CD4-positive, alpha-beta T cell treated with Interleukin-4 for 1 hour (primary cell): ENCODE measurements around the gene TMEM163.
"Not testable (repeated sequence)": the region's sequence is repeated elsewhere in the genome, so short reads cannot be mapped to it uniquely, and the experiment has no call there.

Source experiments
- DNase-seq, 2 donors: peaks; one replicate each; pipeline ENCODE4 v3.0.0-alpha.2; 2020 to 2022

The TMEM163 gene

DNA sequence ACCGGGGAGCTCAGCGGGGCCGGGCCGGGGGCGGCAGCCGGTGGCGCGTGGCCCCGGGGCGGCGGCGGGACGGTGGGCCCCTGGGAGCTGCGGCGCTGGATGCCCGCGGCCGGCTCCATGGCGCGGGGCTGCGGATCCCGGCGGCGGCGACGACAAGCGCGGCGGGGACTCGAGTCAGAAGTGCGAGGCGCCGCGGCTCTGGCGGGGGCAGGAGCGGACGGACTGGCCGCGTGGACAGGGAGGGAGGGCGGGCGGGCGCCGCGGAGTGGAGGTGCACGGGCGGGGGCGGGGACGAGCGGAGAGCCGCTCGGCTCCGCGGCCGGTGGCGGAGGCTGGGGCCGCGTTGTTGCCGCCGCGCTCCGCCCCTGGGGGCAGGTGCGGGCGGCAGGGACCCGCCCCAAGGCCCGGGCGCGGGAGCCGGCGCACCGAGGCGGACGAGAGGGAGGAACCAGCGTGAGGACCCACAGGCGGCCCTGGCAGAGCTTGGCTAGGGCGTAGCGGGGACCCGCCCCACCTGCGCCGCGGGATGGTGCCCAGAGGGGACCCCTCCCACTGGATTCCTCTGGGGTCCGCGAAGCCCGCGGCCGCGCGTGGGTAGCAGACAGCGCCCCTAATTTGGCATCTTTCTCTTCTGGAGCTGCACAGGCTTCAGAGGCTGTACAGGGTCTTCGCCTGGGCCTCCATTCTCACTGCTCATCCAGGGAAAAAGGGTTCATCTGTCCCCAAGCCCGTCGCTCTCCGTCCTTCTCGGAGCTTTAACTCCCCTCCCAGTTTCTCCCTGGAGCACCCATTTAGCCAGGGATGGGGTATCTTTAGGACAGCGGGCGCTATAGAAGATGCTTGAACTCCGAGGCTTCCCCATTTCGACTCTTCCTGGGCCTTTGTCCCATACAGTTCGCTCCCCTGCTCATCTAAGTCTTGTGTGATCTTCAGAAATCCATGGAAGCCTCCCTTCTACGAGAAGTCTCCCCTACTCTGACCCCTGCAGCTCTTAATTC, at the start of gene TMEM163:
TSS of gene TMEM163 (minus strand) at position 184 of the 998 bp plus-strand sequence.
- peak; percentile 18 to 35 for DNase-seq

DNA sequence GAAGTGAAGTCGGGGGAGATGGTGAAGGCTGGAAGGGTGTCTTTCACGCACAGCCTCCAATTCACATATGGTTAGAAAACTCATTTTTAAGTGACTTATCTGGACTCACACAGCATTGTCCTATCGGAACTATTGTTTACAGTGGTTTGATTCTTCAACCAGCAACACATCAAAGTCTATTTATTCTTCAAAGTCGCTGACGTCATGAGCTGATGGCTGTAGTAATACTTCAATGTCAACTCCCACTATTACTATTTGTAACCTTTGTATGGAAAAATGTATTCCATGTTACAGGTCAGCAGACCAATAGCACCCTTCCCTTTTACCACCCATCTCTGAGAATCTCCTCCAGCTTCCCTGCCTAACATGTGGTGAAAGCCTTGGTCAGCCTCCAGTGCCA, 47.8 kb upstream of the TMEM163 start:
- DNase-seq: no peak

DNA sequence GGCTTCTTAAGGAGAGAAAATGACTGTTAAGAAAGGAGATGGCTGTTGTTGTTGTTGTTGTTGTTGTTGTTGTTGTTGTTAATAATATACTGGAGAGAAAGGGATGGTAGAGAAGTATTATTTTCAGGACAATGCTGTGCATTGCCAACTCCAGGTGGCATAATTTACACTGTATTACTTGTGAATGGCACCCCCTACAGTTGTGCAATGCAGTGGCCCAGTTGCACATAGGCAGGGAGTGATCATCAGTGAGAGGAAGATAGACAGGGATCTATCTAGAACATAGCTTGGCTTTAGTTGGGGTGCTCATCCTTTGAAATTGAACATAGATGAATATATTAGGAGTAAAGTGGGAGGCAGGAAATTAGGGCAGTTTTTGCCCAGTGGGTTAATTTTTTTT, 47.2 kb upstream of the TMEM163 start:
- no peak for DNase-seq

DNA sequence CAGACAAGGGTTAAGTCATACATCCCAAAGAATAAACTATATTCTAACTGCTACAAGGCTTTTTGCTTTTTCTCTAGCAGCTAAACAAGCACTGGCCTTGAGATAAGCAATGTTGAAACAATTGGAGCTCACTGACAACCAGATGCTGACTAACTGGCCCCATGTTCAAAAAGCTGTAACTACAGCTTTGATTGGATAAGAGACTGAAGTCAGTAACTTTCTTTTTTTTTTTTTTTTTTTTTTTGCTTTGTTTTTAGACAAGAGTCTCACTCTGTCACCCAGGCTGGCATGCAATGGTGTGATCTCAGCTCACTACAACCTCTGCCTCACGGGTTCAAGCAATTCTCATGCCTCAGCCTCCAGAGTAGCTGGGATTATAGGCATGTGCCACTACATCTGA, 45.4 kb upstream of the TMEM163 start:
- no peak for DNase-seq

DNA sequence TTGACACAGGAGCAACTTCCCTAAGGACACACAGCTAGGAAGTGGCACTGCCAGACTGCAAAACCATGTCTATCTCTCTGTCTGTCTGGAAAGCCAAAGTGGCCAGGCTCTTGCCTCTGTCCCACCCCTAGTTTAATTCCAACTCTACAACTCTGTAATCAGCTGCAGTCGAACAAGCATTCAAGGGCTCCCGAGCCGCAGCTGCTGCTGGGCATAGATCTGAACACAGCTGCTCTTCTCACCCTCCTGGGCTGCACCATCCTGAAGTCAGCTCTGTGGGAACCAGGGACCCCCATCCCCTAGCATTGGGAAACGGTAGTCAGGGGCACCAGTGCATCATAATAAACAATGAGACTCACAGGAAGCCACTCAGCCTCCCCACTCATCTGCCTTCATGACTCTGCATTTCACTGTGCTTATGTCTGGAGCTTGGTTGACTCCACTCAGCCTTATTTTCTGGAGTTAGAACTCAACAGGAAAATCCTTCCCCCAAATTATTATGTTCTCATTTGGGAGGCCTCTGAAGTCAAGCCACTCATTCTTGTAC, 44.4 kb upstream of the TMEM163 start:
- no peak for DNase-seq

DNA sequence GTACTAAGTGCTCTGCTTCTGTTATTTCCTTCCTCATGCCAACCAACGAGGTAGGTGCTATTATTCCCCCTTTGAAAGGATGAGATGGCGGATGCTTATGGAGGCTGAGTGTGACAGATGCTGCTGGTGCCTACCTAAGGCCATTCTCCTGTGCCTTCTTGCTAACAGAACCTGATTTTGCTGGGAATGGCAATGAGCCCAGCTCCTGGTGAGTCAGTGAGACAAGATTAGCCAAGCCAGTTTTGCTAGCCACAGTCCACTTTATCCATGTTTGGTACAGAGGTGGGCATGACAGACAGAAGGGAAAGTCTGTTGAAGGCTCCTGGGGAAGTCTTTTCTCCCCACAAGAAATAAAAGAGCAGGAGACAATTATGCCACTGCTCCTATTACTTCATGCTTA, 43.7 kb upstream of the TMEM163 start:
- no peak for DNase-seq

DNA sequence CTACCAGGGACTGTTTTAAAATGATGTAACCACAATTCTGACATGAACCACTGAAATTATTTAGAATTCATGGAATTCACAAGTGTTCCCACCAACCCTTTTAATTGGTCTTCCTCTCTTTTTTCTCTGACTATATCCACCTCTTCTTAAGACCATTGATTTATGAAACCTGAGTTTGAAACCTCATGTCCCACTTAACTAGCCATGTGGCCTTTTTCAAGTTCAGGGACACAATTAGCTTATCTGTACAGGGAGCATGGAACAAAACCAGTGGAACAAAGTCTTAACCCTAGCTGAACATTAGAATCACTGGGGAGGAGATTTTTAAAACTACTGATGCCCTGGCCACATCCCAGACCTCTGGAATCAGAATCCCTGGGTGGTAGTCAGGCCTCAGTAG, 41.6 kb upstream of the TMEM163 start:
- no peak for DNase-seq

DNA sequence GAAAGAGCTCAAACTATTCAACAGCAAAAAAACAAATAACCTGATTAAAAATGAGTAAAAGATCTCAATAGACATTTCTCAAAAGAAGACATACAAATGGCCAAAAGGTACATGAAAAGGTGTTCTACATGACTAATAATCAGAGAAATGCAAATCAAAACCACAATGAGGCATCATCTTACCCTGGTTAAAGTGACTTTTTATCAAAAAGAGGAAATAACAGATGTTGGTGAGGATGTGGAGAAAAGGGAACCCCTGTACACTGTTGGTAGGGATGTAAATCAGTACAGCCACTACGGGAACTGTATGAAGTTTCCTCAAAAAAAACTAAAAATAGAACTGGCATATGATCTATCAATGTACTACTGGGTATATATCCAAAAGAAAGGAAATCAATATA, 39.8 kb upstream of the TMEM163 start:
- DNase-seq: peak in 1 of 2 donors; percentile 4

DNA sequence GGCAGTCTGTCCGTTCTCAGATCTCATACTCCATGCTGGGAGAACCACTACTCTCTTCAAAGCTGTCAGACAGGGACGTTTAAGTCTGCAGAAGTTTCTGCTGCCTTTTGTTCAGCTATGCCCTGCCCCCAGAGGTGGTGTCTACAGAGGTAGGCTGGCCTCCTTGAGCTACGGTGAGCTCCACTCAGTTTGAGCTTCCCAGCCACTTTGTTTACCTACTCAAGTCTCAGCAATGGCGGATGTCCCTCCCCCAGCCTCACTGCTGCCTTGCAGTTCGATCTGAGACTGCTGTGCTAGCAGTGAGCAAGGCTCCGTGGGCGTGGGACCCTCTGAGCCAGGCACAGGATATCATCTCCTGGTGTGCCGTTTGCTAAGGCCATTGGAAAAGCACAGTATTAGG, 33.2 kb upstream of the TMEM163 start:
- DNase-seq: not testable (repeated sequence)

DNA sequence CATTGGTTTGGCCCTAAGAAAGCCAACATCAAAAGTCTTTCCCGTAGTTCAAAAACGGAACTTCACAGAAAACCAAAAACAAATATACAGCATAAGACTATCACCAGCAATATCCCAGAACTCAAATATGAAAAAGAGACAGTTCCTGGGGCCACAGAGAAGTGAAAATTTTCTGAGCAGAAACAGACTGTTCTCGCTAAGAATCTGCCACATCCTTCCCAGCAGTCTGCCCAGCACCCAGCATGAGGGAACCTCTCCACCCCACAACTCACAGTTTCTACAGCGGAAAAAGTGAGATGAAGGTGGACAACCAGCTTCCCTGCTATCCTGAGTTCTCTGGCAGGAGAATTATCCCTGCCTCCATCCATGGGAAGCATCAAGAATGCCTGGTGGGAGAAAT, 26.7 kb upstream of the TMEM163 start:
- no peak for DNase-seq

DNA sequence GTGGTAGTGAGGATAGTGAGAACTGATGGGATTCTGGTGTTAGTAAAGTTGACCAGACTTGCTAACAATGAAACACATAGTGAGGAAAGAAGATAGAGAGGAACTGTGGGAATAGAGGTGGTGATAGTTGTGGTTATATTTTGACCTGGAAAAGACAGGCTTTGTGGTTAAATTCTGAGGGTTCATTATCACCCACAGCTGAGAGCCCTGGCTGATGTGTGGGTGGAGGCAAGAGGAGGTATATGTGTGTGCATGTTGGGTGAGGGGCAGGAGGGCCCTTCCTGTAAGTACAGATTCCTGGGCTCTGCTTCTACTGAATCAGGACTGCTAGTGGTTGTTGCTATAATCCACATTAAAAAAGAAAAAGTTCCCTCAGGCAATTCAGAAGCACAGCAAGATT, 26.2 kb upstream of the TMEM163 start:
- no peak for DNase-seq

DNA sequence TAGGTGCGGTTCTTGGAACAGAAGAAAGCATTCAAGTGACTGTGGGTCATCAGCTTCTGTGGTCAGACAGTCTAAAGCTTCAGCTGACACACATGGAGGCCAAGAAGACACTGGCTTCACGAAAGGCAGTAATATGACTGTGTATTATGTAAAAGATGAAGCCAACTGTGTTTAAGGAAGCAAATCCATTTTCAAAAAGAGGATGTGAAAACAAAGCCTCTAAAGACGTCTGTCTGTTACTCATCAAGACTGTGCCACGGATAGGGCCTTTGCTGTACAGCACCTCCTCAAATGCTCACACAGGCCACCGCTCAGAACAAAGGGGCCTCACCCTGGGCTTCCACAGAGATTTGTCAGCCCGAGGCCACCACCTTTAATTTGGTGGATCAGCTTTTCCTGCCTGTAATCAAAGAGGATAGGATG, 21.1 kb upstream of the TMEM163 start:
- DNase-seq: peak; percentile 21 to 79

DNA sequence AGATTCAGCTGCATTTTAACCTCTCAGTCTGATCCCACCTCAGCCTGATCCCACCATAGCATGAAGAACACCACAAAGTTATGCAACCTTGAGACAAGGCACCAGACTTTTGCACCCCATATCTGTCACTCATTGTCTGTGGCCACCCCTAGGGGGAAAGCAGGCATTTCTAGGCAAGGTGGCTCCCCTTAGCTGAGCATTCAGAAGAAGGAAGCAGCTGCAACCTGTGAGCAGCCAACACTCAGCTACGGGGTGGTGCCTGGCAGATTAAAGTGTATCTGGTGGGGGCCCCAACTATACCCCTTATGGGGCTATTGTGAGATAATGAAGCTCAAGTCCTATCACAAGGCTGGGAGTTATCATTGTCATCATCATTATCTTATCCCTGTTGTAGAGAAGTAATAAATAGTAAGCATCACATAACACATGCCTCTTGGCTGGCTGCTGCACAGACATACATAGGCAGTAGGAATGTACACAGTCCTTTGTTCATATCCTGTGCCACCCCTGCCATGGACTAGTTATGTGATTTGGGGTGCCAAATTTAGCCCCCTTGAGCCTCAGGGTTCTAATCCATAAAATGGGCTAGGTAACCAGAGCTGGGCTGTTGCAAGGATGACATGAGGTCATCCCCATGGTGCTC, 20.6 kb upstream of the TMEM163 start:
- DNase-seq: peak in 1 of 2 donors; percentile 47

DNA sequence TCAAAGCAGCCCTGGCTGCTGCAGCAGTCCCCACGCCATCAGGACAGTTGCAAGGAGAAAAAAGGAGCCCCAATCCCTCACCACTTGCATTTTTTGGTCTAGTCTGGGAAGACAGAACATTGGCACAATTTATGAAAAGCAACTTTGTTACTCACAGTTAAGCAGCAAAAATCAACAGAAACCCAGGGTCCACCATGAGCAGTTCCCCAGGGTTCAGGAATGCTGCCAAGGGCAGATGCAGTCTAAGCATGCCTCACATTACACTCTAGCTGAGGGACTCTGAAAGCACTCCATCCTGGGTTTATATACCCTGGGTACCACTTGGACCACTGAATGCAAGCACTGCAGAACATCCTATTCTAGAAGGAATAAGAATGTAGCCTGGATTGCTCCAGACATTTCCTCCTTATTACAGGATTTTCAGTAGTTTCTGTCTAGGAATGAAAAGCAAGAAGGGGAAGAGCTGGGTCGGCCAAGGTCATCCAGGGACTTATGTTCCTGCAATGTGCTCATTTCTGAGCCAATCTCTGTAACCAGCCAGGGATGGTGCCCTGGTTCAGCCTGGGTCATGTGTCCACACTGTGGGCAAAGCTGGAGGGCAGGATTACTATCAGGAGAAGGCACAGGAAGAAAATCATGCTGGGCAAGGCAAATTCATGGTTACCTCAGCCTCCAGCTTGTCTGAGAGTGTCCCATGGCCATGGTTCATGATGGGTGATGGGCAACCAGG, 19.5 kb upstream of the TMEM163 start:
- no peak for DNase-seq

DNA sequence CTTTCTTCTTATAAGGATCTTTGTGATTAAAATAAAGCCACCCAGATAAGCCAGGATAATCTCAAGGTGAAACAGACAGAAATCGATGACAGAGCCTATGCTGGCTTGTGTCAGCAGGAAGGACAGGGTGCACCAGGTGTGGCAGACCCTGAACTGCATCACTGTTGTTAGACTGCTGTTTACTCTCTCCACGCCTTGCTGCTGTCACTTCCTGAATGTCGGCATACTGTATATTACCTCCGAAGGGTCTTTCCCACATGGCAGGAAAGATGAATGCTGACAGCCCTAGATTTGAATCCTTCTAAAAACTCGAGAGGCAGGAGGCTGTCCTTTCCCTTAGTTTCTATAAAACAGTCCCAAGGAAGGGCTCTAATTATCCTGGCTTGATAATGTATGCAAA, 18.9 kb upstream of the TMEM163 start:
- peak in 1 of 2 donors; percentile 39 for DNase-seq

DNA sequence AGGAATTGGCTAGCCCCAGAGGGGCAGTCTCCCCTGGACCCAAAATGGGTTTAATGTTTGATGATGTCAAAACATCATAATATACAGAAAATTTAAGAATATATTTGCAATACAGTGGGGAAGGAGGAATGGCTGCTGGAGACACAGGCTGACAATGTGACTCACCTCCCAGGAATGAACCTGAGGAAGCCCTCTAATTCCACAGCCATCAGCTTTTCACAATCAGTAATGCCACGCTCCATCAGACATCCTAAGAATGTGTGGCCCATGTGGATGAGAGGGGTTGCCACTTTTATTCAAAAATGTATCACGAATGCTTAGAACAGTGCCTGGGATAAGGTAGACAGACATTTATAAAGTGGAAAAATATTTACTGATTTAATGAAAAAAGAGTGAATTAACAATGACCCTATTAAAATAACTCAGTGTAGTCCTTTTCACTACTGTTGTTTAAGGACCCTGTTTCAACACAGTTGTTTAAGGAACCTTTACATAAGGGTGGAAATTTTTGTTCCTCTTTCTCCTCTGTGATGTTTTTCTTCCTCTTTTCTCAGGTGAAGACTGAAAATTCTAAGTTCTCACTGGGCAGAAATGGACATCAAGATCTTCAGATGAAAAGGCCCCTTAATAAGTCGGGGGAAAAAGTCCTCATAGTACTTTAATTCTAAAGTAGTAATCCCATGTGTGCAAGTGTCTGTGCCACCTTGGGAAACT, 17.5 kb upstream of the TMEM163 start:
- DNase-seq: no peak

DNA sequence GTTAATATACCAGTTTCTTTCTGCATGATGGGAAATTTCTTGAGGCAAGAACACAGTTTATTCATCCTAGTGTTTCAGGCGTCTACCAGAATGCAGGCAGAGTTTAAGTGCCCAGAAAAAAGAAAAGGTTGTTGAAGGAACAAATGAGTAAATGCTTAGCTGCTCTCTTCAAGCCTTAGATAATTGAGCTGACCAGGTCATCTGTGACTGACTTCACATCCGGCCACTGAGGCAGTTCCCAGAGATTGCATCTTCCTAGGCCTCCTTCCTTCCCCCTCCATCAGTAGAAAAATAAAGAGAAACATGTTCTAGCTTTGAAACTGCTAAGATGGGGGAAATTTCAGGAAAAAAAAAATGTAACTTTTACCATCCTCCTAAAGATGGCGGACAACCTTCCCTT, 9.4 kb upstream of the TMEM163 start:
- no peak for DNase-seq

DNA sequence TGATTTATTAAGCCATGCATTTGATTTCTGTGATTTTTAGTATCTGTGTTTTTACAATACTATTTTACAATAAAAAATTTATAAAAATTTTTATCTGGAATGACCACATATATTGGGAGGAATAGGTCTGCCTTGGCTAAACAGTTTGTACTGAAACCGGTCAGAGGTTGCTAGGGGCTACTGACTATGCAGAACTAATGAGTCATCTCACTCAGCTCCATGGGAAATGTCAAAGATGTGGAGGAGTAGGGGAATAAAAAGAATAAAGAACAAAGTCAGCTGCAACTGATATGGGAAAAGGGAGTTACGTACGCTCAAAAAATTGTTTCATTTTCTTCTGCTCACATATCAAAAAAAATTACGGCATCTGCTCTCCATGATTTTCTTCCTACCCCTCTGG, 8.6 kb upstream of the TMEM163 start:
- DNase-seq: no peak

DNA sequence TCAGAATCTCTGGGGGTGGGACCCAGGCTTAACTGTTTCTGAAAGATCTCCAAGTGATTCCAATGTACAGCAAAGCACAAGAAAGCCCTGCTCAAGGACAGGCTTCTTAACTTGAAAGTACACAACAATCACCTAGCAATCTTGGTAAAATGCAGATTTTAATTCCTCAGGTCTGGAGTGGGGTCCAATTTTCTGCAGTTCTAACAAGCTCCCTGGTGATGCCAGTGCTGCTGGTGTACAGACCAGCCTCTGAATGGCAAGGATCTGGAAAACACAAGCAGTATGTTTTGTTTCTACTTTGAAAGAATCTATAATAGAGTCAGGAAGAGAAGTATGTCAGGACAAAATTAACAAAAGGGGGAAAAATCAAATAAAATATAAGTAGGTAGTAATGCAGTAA, 7.8 kb upstream of the TMEM163 start:
- no peak for DNase-seq

DNA sequence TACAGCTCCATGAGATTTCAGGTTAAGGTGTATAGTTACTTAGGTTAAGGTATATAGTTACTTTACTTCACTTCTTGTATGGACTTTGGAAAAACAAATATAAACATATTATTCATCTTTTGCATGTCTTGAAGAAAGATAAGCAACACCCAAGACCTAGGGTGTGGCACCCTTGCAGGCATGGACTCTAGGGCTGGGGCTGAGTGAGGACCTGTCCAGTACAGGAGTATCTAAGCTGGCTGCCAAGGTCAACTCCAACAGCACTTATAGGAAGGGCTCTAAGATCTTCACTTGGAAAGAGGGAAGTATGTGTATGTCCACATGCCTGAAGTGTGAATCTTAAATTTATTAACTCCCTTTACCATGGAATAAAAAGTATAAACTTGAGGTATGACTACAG, 7.1 kb upstream of the TMEM163 start:
- no peak for DNase-seq

DNA sequence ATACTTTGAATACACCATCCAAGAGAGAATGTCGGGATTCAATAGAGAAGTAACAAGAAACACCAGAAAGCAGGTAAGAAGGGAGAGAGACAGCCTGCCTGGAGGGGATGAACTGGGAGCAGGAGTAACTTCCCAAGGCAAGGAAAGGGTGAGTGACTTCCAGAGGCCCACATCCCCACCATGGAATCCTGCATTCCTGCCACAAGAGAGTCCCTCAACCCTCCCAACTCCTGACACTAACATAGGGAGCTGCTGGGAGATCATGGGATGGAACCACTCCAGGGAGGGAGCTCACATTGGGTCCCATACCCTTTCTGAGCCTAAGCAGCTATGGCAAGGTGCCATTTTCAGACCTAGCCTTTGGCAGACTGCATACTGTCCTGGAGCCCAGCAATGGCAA, 5.5 kb upstream of the TMEM163 start:
- DNase-seq: no peak

DNA sequence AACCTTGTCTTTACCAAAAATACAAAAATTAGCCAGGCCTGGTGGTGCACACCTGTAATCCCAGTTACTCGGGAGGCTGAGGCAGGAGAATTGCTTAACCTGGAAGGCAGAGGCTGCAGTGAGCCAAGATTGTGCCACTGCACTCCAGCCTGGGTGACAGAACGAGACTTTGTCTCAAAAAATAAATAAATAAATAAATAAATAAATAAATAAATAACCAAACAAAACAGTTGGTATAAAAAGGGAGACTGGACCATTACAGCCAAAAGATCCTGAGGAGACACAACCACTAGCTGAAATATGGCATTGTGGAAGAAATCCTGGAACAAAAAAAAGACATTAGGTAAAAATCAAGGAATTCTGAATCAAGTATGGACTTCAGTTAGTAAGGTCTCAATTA, 4.9 kb upstream of the TMEM163 start:
- DNase-seq: not testable (repeated sequence)

DNA sequence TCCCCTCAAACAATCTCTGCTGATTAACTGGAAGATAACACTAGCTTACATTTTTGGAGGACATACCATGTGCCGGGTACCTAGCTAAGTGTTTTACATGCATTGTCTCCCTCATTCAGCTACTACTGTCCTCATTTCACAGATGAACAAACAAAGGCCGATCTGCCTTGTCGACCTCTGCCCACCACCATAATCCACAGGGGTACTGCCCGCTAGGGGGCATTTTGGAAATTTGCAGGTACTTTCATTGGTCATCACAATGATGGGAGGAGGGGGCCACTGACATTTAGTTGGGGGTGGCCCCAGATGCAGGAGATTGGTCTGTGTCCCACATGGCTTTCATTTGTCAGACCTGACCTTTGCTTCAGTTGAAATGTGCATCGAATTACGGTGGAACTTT, 3.9 kb upstream of the TMEM163 start:
- DNase-seq: no peak
